ENCODE results near the gene SLC38A9.

The SLC38A9 gene

DNA sequence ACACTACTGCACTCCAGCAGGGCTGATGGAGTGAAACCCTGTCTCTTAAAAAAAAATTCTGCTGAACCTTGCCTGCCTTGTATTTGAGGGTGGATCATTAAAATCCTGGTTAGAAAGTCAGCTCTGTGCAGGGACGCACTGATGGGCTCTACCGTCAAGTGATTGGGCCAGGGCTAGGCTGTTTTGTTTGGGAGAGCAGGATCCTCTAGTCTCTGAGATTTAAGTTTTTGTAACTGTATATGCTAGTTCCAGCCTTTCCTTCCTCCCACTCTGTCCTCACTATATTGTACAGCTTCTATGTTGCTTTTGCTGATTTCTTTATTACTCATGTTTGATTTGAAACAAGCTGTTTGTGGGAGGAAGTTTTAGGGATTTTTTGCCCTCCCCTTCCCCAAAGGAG is 37.3 kb upstream of the SLC38A9 start:
- H3K27ac ChIP-seq = no peak overlapping the region
- DNase-seq = no peak
- no peaks in the 10 kb centered on the region for H3K36me3 ChIP-seq
- H3K27me3 ChIP-seq (ENCODE audit: insufficient read depth, low read depth, severe bottlenecking) = no peaks in the 10 kb centered on the region
- H3K4me3 ChIP-seq (ENCODE audit: low read depth, low read length) = no peak overlapping the region
- TF ChIP-seq, protein P1, sequence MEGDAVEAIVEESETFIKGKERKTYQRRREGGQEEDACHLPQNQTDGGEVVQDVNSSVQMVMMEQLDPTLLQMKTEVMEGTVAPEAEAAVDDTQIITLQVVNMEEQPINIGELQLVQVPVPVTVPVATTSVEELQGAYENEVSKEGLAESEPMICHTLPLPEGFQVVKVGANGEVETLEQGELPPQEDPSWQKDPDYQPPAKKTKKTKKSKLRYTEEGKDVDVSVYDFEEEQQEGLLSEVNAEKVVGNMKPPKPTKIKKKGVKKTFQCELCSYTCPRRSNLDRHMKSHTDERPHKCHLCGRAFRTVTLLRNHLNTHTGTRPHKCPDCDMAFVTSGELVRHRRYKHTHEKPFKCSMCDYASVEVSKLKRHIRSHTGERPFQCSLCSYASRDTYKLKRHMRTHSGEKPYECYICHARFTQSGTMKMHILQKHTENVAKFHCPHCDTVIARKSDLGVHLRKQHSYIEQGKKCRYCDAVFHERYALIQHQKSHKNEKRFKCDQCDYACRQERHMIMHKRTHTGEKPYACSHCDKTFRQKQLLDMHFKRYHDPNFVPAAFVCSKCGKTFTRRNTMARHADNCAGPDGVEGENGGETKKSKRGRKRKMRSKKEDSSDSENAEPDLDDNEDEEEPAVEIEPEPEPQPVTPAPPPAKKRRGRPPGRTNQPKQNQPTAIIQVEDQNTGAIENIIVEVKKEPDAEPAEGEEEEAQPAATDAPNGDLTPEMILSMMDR (IDR thresholded peaks at IDR 0.05; ENCODE audit: low read depth, low read length) = no peak
- H3K9me3 ChIP-seq (ENCODE audit: severe bottlenecking) = no peaks in the 10 kb centered on the region

DNA sequence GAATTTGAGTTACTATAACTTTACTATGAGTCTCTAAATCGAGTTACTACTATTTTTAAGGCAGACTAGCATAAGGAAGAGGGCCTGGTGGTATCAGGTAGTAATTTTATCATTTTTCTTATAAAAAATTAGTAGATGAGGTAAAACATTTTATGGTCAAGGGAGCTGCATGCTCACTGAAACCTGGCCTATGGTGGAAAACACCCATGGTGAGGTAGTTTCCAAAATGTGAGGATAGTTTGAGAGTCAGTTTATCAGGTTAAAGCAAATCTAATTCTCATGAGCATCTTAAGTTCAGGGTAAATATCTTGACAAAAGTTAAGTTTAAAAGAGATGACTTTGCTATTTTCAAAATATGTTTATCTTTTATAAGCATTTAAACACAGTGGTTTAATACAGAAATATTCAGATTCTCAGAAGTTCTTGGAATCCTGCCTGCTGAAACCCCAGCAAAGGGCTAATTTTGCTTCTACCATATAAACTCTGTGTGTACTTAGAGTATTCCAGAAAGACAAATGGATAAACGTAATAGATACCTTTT is 35.7 kb upstream of the SLC38A9 start:
- Histone ChIP-seq H3K27ac (no peak overlapping the region), H3K27me3 (ENCODE audit: insufficient read depth, low read depth, severe bottlenecking) (no peaks in the 10 kb centered on the region), H3K4me3 (ENCODE audit: low read depth, low read length) (no peak overlapping the region), H3K9me3 (ENCODE audit: severe bottlenecking) (no peaks in the 10 kb centered on the region), H3K36me3 (no peaks in the 10 kb centered on the region)
- DNase-seq = no peak
- TF ChIP-seq, protein P1 (IDR thresholded peaks at IDR 0.05; ENCODE audit: low read depth, low read length) = no peak

DNA sequence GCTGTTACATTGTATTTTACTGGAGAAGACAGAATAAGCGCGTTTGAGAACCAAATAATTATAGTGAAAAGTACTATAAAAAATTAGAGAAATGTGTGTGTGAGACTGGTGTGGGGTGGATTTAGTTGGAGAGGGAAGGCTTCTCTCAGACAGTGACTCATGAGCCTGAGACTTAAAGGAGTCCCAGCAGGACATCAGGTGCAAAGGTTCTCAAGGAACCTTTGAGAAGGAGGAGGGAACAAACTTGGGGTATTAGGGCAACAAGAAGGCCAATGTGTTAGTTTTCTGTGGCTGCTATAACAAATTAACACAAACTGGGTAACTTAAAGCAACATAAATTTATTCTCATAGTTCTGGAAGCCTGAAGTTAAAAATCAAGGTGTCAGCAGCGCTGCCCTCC is 30.7 kb upstream of the SLC38A9 start:
- no peaks in the 10 kb centered on the region for H3K9me3 ChIP-seq (ENCODE audit: severe bottlenecking)
- DNase-seq = no peak
- H3K27me3 ChIP-seq (ENCODE audit: insufficient read depth, low read depth, severe bottlenecking) = no peaks in the 10 kb centered on the region
- no peak overlapping the region for H3K27ac ChIP-seq
- TF ChIP-seq, protein P1 (IDR thresholded peaks at IDR 0.05; ENCODE audit: low read depth, low read length) = no peak
- H3K4me3 ChIP-seq (ENCODE audit: low read depth, low read length) = no peak overlapping the region
- H3K36me3 ChIP-seq = no peaks in the 10 kb centered on the region

DNA sequence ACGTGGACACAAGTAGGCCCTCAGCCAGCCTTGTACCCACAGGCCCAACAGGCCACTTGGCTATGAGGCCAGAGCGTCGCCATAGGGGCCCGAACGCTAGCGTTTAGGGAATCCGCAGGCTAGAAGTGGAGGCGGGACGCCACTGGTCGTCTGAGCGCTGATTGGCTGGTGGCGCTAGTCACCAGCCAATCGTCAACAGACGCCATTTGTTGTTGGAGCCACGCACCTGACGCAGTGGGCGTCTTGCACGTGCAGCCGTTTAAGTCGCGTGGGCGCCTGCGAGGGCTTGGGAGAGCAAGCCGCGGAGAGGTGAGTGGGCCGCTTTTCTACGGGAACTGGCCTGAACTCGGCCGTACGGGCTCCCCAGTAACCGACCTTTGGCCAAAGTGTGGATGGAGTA is 25.7 kb upstream of the SLC38A9 start, which contains the start of gene DDX4:
Gene DDX4, plus strand, starts transcription at position 269 of the 400 bp plus-strand sequence. CDS start 903 bp downstream, outside the sequence.
- H3K36me3 ChIP-seq = no peaks in the 10 kb centered on the region
- DNase-seq = no peak
- TF ChIP-seq, protein P1 (IDR thresholded peaks at IDR 0.05; ENCODE audit: low read depth, low read length) = no peak
- no peaks in the 10 kb centered on the region for H3K27me3 ChIP-seq (ENCODE audit: insufficient read depth, low read depth, severe bottlenecking)
- no peaks in the 10 kb centered on the region for H3K9me3 ChIP-seq (ENCODE audit: severe bottlenecking)
- H3K27ac ChIP-seq = no peak within 1 kb of the TSS
- H3K4me3 ChIP-seq (ENCODE audit: low read depth, low read length) = no peak within 1 kb of the TSS

DNA sequence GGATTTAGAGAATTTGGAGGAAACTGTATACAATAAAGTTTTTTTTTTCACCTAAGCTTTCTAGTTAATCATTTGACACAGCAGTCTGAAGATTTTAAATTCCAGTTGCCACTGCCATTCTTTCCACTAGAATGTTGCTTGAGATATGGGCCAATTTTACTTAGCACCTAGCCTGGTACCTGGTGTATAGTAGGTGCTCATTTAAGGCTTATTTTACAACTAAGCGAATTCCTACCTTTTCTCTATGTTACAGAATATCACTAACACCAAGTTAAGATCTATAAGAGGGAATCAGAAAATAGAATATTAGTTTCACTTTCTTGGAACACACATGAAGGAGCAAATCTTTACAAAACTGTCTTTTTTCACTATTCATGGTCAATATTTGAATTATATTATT is 22.5 kb upstream of the SLC38A9 start:
- no peak for DNase-seq

More for the DNA sequence above, 22.5 kb upstream of the SLC38A9 start:
- TF ChIP-seq, protein P1 (IDR thresholded peaks at IDR 0.05; ENCODE audit: low read depth, low read length) = no peak
- Histone ChIP-seq H3K4me3 (ENCODE audit: low read depth, low read length) (no peak overlapping the region), H3K36me3 (no peaks in the 10 kb centered on the region), H3K9me3 (ENCODE audit: severe bottlenecking) (no peaks in the 10 kb centered on the region), H3K27ac (no peak overlapping the region), H3K27me3 (ENCODE audit: insufficient read depth, low read depth, severe bottlenecking) (no peaks in the 10 kb centered on the region)
